ENCODE measurements around the gene TGM2. TPM values are rescaled to one million over a fixed set of nuclear protein-coding genes. Genes with fewer than 3 reads are reported as not detected.

Gene TGM2
- total and polyA plus RNA-seq, 10 donors, result 9.3 to 167 (median 69.8) TPM

- Histone ChIP-seq H3K36me3 (peaks cover 0 to 35% (median 0%) of the 10 kb centered on the region in 6 donors), H3K27me3 (replicated peaks in 1 of 7) (peaks cover 0 to 2% (median 0%) of the 10 kb centered on the region in 7 donors), H3K4me1 (peaks cover 5 to 91% (median 45%) of the 10 kb centered on the region in 6 donors), H3K9me3 (no peaks in the 10 kb centered on the region), H3K4me3 (no peak overlapping the region), H3K27ac (peak overlapping the region in 4 of 8 donors; percentile 22 to 56 (median 50))
- peak; percentile 22 for DNase-seq
- TF ChIP-seq, protein P1, sequence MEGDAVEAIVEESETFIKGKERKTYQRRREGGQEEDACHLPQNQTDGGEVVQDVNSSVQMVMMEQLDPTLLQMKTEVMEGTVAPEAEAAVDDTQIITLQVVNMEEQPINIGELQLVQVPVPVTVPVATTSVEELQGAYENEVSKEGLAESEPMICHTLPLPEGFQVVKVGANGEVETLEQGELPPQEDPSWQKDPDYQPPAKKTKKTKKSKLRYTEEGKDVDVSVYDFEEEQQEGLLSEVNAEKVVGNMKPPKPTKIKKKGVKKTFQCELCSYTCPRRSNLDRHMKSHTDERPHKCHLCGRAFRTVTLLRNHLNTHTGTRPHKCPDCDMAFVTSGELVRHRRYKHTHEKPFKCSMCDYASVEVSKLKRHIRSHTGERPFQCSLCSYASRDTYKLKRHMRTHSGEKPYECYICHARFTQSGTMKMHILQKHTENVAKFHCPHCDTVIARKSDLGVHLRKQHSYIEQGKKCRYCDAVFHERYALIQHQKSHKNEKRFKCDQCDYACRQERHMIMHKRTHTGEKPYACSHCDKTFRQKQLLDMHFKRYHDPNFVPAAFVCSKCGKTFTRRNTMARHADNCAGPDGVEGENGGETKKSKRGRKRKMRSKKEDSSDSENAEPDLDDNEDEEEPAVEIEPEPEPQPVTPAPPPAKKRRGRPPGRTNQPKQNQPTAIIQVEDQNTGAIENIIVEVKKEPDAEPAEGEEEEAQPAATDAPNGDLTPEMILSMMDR (IDR thresholded peaks at IDR 0.05 in 8 of 11, conservative IDR thresholded peaks at IDR 0.05 in 3 of 11), result no peak
- TF ChIP-seq POLR2AphosphoS5 (IDR thresholded peaks at IDR 0.05), result no peak
- TF ChIP-seq POLR2A (IDR thresholded peaks at IDR 0.05), result no peak
- intact Hi-C loops (cut with DNase I; ENCODE audit: low total_unique reads), result no loop called here
- 81 to 91% (median 89%) methylated on average over 5 of the region's 5 CpGs for WGBS, 5 donors
These were observed 5.5 kb downstream of the TGM2 start for GRCh38 chr20:38159566-38159956.

GRCh38 chr20:38158701-38159351 lies 6.2 kb downstream of the TGM2 start:
- Histone ChIP-seq H3K4me1 (peaks cover 9 to 91% (median 47%) of the 10 kb centered on the region in 6 donors), H3K4me3 (no peak overlapping the region), H3K27ac (peak overlapping the region in 7 of 8 donors; percentile 20 to 64 (median 49)), H3K36me3 (peaks cover 0 to 35% (median 0%) of the 10 kb centered on the region in 6 donors), H3K9me3 (no peaks in the 10 kb centered on the region), H3K27me3 (replicated peaks in 1 of 7) (no peaks in the 10 kb centered on the region)
- intact Hi-C loops (cut with DNase I; ENCODE audit: low total_unique reads), result no loop called here
- no peak for TF ChIP-seq POLR2A (IDR thresholded peaks at IDR 0.05)
- peak; percentile 47 to 65 (median 55) for TF ChIP-seq POLR2AphosphoS5 (IDR thresholded peaks at IDR 0.05)
- peak; percentile 76 for DNase-seq
- WGBS, 5 donors, result 45 to 75% (median 63%) methylated on average over 14 of the region's 14 CpGs

DNA sequence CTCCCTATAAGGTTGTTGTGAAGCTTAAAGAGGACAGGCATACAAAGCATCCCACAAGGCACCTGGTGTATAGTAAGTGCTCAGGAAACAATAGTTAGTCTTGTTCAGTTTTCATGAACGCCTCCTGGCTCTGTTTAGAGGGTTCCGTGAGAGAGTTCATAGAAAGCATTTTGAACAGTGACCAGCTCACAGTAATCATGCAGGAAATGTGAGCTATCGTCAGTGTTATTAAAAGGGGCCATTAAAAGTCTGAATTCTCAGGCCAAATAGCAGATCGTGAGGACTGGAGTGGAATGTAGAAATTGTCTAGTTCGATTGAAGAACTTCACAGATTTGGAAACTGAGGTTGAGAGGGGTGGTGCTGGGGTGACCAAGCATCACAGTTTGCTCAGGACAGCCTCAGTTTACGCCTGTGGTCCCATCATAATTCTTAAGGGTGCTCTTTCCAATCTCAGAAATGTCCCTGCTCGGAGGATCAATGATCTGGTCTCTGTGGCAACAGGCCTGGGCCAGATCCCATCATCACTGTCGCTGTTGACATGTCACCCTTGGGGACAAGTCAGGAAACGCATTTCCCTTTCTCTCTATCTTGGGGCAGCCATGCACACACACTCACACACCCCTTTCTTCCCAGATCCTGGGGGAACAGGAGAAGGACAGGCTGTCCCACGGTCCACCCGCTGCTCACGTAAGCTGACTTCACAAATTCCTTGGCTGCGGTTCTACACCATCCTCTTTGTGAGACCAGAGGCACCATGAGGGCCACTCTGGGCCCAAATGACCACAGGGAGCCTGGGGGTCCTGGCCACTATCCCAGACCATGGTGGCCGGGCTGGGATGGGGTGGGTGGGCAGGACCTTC lies 7.2 kb downstream of the TGM2 start:
- WGBS, 5 donors, result 78 to 89% (median 81%) methylated on average over 12 to 14 of the region's 14 CpGs
- Histone ChIP-seq H3K4me1 (peaks cover 17 to 91% (median 52%) of the 10 kb centered on the region in 6 donors), H3K27me3 (replicated peaks in 1 of 7) (no peaks in the 10 kb centered on the region), H3K4me3 (no peak overlapping the region), H3K36me3 (peaks cover 0 to 35% (median 0%) of the 10 kb centered on the region in 6 donors), H3K27ac (peak overlapping the region in 6 of 8 donors; percentile 21 to 64 (median 50)), H3K9me3 (no peaks in the 10 kb centered on the region)
- TF ChIP-seq, protein P1 (IDR thresholded peaks at IDR 0.05 in 8 of 11, conservative IDR thresholded peaks at IDR 0.05 in 3 of 11), result no peak
- TF ChIP-seq POLR2AphosphoS5 (IDR thresholded peaks at IDR 0.05) (no peak), POLR2A (IDR thresholded peaks at IDR 0.05) (no peak)
- intact Hi-C loops (cut with DNase I; ENCODE audit: low total_unique reads), result no loop called here
- DNase-seq, result no peak

DNA sequence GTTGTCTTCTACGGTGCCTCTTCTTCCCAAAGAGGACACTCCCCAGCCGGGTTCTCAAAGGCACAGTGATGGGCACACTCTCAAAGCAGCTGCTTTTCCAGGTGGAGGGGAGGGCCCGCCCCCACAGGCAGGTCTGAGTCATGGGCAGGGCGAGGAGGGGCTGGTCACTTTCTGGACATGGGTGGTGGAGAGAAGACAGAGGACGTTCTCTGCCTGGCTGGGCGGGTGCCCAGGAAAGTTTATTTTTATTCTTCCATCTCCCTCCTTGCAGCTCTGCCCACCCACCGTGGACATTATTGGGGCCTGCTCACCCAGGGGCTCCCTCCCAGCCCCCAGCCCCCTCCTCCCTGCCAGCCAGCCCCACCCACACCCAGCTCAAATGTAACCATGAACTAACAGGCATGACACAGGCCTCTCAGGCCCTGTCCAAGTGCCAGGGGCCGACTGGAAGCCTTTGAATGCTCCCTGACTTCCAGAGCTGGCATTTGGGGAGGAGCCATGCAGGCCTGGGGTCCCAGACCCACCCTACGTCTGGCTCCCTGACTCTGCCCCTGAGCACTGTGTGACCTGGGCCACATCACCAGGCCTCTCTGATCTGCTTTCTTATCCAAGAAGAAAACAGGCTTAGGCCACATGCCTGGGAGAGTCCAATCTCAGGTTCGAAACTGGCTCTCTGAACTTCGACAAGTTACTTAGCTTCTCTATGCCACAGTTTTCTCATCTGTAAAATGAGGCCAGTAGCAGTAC lies 8.0 kb downstream of the TGM2 start:
- H3K27me3 ChIP-seq (replicated peaks in 1 of 7), result no peaks in the 10 kb centered on the region
- no peak for DNase-seq
- TF ChIP-seq, protein P1 (IDR thresholded peaks at IDR 0.05 in 8 of 11, conservative IDR thresholded peaks at IDR 0.05 in 3 of 11), result no peak
- TF ChIP-seq POLR2A (IDR thresholded peaks at IDR 0.05) (no peak), POLR2AphosphoS5 (IDR thresholded peaks at IDR 0.05) (no peak)
- H3K27ac ChIP-seq, result peak overlapping the region in 4 of 8 donors; percentile 14 to 50 (median 28)
- H3K4me1 ChIP-seq, result peaks cover 23 to 92% (median 57%) of the 10 kb centered on the region in 6 donors
- intact Hi-C loops (cut with DNase I; ENCODE audit: low total_unique reads), result no loop called here
- peaks cover 0 to 35% (median 0%) of the 10 kb centered on the region in 6 donors for H3K36me3 ChIP-seq
- H3K9me3 ChIP-seq, result no peaks in the 10 kb centered on the region
- H3K4me3 ChIP-seq, result no peak overlapping the region
- WGBS, 5 donors, result 78 to 88% (median 81%) methylated on average over 11 of the region's 11 CpGs

Data from spleen (tissue), 11 donors.